ENCODE data around the gene ALDH1L2. TPM values are rescaled to one million over a fixed set of nuclear protein-coding genes. Genes with fewer than 3 reads are reported as not detected.
A peak's percentile ranks its signal among the peaks of the same experiment; 100 is the strongest.

Gene ALDH1L2
- total RNA-seq, 1 donor from 2014 or later = 5.0 TPM

DNA sequence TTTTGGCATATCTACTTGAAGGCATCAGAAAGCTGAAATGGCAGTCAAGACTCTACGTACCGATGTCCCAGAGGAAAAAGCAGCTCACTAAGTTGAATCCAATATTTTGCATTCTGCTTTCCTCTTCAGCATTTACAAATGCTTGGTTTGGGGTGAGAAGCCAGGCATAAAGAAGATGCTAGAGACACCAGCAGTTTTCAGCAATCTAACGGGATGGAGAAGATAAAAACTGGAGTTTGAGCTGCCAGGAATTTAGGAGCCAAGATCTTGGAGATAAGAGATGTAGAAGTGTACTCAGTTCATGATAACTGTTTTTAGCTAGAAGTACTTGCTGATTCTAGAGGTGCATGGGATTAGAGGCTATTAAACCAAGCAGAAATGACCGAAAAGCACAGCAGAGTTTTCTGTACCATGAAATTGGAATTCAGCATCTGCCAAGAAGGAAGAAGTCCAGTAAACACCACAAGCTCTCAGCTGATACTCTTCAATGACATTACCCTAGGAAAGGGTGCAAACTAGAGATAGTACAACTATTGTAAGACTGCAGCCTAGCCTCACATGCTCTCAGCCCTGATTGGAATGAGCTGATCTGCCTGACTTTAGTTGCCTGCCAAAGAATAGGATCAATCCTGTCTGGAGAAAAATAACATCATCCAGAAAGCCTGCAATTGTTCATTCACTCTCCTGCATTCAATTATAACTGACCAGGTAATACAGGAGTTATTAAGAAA lies 7.4 kb upstream of the ALDH1L2 start:
- TF ChIP-seq CTCF (IDR thresholded peaks at IDR 0.05) = no peak
- Histone ChIP-seq H3K4me3 (no peak overlapping the region), H3K9me3 (peaks cover 8% of the 10 kb centered on the region), H3K27ac (no peak overlapping the region), H3K36me3 (no peaks in the 10 kb centered on the region), H3K4me1 (no peaks in the 10 kb centered on the region), H3K27me3 (no peaks in the 10 kb centered on the region)
- DNase-seq (no peak), ATAC-seq (no peak)
- intact Hi-C loops (cut with DNase I) = no loop called here

DNA sequence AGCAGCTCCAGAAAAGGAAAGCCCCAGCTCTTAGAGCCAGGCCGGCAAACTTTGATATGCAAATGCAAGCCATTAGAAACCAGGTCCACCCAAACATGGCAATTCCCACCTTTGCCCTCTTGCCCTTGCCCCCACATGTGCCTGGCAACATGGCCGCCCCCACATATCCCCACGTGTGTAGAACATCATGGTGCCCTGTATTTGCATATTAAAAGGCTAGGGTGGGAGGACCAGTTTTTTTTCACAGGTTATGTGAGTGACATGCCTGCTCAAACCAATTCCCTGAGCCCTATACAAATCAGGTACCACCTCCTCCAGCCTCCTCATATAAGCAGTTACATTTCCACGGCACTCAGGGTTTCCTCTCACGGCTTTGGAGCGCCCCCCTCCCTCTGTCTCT lies 6.1 kb upstream of the ALDH1L2 start:
- DNase-seq (no peak), ATAC-seq (no peak)
- no peaks in the 10 kb centered on the region for H3K4me1 ChIP-seq
- intact Hi-C loops (cut with DNase I) = no loop called here
- no peak overlapping the region for H3K4me3 ChIP-seq
- H3K9me3 ChIP-seq = peaks cover 2% of the 10 kb centered on the region
- H3K27me3 ChIP-seq = no peaks in the 10 kb centered on the region
- H3K27ac ChIP-seq = no peak overlapping the region
- H3K36me3 ChIP-seq = no peaks in the 10 kb centered on the region
- no peak for TF ChIP-seq CTCF (IDR thresholded peaks at IDR 0.05)

DNA sequence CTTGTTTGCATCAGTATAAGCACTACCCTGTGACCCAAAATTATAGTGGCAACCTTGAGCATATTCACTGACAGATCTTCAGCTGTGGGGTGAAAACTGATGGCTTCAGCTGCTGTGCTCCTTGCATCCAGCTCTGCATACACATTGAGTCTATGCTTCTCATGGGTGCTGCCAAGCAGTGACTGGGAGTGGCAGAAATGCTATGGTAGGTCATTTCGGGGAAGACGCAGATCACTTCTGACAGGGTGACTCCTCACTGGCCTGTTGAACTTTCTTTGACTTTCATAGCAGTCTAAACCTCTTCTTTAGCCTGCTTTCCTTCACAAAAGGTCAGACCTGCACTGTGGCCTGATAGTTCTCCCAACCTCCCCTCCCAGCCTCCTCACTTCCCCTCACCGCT lies 5.6 kb upstream of the ALDH1L2 start:
- ATAC-seq = no peak
- H3K36me3 ChIP-seq = no peaks in the 10 kb centered on the region
- intact Hi-C loops (cut with DNase I) = no loop called here
- DNase-seq = no peak
- no peaks in the 10 kb centered on the region for H3K27me3 ChIP-seq
- H3K4me1 ChIP-seq = no peaks in the 10 kb centered on the region
- no peak for TF ChIP-seq CTCF (IDR thresholded peaks at IDR 0.05)
- no peaks in the 10 kb centered on the region for H3K9me3 ChIP-seq
- H3K4me3 ChIP-seq = no peak overlapping the region
- no peak overlapping the region for H3K27ac ChIP-seq

- DNase-seq = no peak
- H3K9me3 ChIP-seq = no peaks in the 10 kb centered on the region
- no peak overlapping the region for H3K4me3 ChIP-seq
- peaks cover 3% of the 10 kb centered on the region for H3K4me1 ChIP-seq
- no peaks in the 10 kb centered on the region for H3K27me3 ChIP-seq
- no peak for ATAC-seq
- H3K36me3 ChIP-seq = no peaks in the 10 kb centered on the region
- no peak for TF ChIP-seq CTCF (IDR thresholded peaks at IDR 0.05)
- no peak overlapping the region for H3K27ac ChIP-seq
- intact Hi-C loops (cut with DNase I) = no loop called here
Observed at GRCh38 chr12:105085501-105085900, 1.2 kb upstream of the ALDH1L2 start.

DNA sequence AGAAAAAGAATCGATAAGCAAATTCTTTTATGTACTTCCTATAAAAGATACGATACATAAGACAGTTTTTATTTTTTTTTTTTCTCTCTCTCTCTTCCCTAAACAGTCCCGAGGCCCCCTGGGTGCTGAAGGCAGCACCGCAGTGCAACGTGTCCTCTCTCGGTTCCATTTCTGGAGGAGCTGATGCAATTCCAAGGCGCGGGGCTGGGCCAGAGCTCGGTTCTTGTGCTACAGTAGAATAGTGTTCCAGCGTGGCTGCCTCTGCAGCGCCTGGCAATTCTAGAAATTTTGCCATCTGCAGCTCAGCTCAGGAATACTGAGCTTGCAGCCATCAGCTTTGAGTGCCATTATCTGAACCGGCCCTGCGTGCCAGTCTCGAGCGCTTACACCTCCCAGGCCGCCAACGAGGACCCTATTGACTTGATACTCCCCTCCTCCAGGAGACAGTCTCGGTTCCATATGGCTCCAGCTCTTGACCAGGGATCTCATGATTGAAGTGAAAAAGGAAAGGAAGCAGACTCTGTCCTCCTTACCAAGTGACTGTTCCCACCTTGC lies 630 bp downstream of the ALDH1L2 start:
- H3K27ac ChIP-seq = peak overlapping the region; percentile 53
- ATAC-seq (peak; percentile 71), DNase-seq (peak; percentile 74)
- H3K4me3 ChIP-seq = peak overlapping the region; percentile 59
- H3K9me3 ChIP-seq = no peaks in the 10 kb centered on the region
- TF ChIP-seq CTCF (IDR thresholded peaks at IDR 0.05) = no peak
- no peaks in the 10 kb centered on the region for H3K27me3 ChIP-seq
- intact Hi-C loops (cut with DNase I) = no loop called here
- H3K4me1 ChIP-seq = peaks cover 3% of the 10 kb centered on the region
- no peaks in the 10 kb centered on the region for H3K36me3 ChIP-seq
